ENCODE results near the gene TTLL11.
"Not testable (repeated sequence)": the region's sequence is repeated elsewhere in the genome, so short reads cannot be mapped to it uniquely, and the experiment has no call there.

Gene TTLL11

GRCh38 chr9:122119166-122119521 lies 26.0 kb upstream of the TTLL11 start:
- TF ChIP-seq ZFP30 (CRISPR knock-in tag; IDR thresholded peaks at IDR 0.05) = no peak
- TF ChIP-seq TCF4 (CRISPR knock-in tag; IDR thresholded peaks at IDR 0.05; ENCODE audit: borderline replicate concordance) = no peak
- no peak for TF ChIP-seq RARB (CRISPR knock-in tag; IDR thresholded peaks at IDR 0.05)
- no peak for TF ChIP-seq CREB5 (CRISPR knock-in tag; IDR thresholded peaks at IDR 0.05; ENCODE audit: low read depth)
- TF ChIP-seq PATZ1 (CRISPR knock-in tag; IDR thresholded peaks at IDR 0.05; ENCODE audit: borderline replicate concordance) = no peak
- TF ChIP-seq ARNTL (CRISPR knock-in tag; IDR thresholded peaks at IDR 0.05; ENCODE audit: borderline replicate concordance, low read depth) = no peak
- no peak for TF ChIP-seq BACH2 (CRISPR knock-in tag; IDR thresholded peaks at IDR 0.05; ENCODE audit: borderline replicate concordance)
- TF ChIP-seq CSRNP3 (CRISPR knock-in tag; IDR thresholded peaks at IDR 0.05) = no peak
- no peak for TF ChIP-seq POU6F1 (CRISPR knock-in tag; IDR thresholded peaks at IDR 0.05; ENCODE audit: borderline replicate concordance, low read depth)
- TF ChIP-seq ZNF70 (CRISPR knock-in tag; IDR thresholded peaks at IDR 0.05) = no peak
- TF ChIP-seq CSDC2 (CRISPR knock-in tag; IDR thresholded peaks at IDR 0.05) = no peak
- no peak for TF ChIP-seq ISL1 (CRISPR knock-in tag; IDR thresholded peaks at IDR 0.05)
- no peak for TF ChIP-seq TSHZ2 (CRISPR knock-in tag; IDR thresholded peaks at IDR 0.05)
- TF ChIP-seq ZFP3 (CRISPR knock-in tag; IDR thresholded peaks at IDR 0.05) = no peak
- TF ChIP-seq ZNF8 (CRISPR knock-in tag; IDR thresholded peaks at IDR 0.05) = no peak
- TF ChIP-seq SNAI2 (CRISPR knock-in tag; IDR thresholded peaks at IDR 0.05) = no peak
- no peak for TF ChIP-seq GLIS3 (CRISPR knock-in tag; IDR thresholded peaks at IDR 0.05)
- no peak for TF ChIP-seq ZNF565 (CRISPR knock-in tag; conservative IDR thresholded peaks at IDR 0.05; ENCODE audit: low read depth)
- no peak for TF ChIP-seq PPARA (CRISPR knock-in tag; IDR thresholded peaks at IDR 0.05; ENCODE audit: borderline replicate concordance)
- TF ChIP-seq TOX (CRISPR knock-in tag; IDR thresholded peaks at IDR 0.05; ENCODE audit: borderline replicate concordance) = no peak
- ATAC-seq = no peak

- TF ChIP-seq CSDC2 (CRISPR knock-in tag; IDR thresholded peaks at IDR 0.05) (no peak), BACH2 (CRISPR knock-in tag; IDR thresholded peaks at IDR 0.05; ENCODE audit: borderline replicate concordance) (no peak), SNAI2 (CRISPR knock-in tag; IDR thresholded peaks at IDR 0.05) (no peak), ZFP30 (CRISPR knock-in tag; IDR thresholded peaks at IDR 0.05) (no peak), PATZ1 (CRISPR knock-in tag; IDR thresholded peaks at IDR 0.05; ENCODE audit: borderline replicate concordance) (no peak), RARB (CRISPR knock-in tag; IDR thresholded peaks at IDR 0.05) (no peak), CSRNP3 (CRISPR knock-in tag; IDR thresholded peaks at IDR 0.05) (no peak), ESRRG (CRISPR knock-in tag; IDR thresholded peaks at IDR 0.05) (no peak), TSHZ2 (CRISPR knock-in tag; IDR thresholded peaks at IDR 0.05) (no peak), GLIS3 (CRISPR knock-in tag; IDR thresholded peaks at IDR 0.05) (no peak), TOX (CRISPR knock-in tag; IDR thresholded peaks at IDR 0.05; ENCODE audit: borderline replicate concordance) (no peak), ZNF8 (CRISPR knock-in tag; IDR thresholded peaks at IDR 0.05) (no peak)
- ATAC-seq = no peak
These were observed 25.4 kb upstream of the TTLL11 start for GRCh38 chr9:122118343-122119165.

GRCh38 chr9:122117241-122117640 lies 24.1 kb upstream of the TTLL11 start:
- not testable (repeated sequence) for ATAC-seq

Data from SK-N-SH treated with all-trans-retinoic acid at 6 μM for 48 hours (cell line).